Right lobe of liver (tissue), 6 donors: ENCODE measurements around the gene SPTBN2. TPM values are rescaled to one million over a fixed set of nuclear protein-coding genes. Genes with fewer than 3 reads are reported as not detected.

ENCODE experiments used
- ATAC-seq, 4 donors: fragments of 200-7000 bp; cut with Tn5 transposase; one replicate each; pipeline ENCODE4 v1.9.1; 2020; ENCODE audit warnings: mild to moderate bottlenecking in 4 of 4, moderate library complexity in 4 of 4
- DNase-seq, 3 donors: peaks; one replicate each; pipeline ENCODE4 v3.0.0-alpha.2; 2020
- H3K27ac ChIP-seq, 3 donors: fragments of 200-600 bp; one replicate each; pipeline ENCODE4 v1.8.0; 2022
- H3K27me3 ChIP-seq, 2 donors: fragments of 200-600 bp; one replicate each; pipeline ENCODE4 v1.8.0; 2022
- H3K36me3 ChIP-seq, 4 donors: fragments of 200-600 bp; sonication (generic) in 1 of 4; one replicate each; pipeline versions ENCODE4 v1.5.1 to v1.8.0; 2017 to 2022; ENCODE audit warnings: control low read depth in 1 of 4
- H3K4me1 ChIP-seq, 4 donors: fragments of 200-600 bp; sonication (generic) in 1 of 4; one replicate each; pipeline versions ENCODE4 v1.5.1 to v1.8.0; 2017 to 2022; ENCODE audit warnings: control low read depth in 1 of 4
- H3K4me3 ChIP-seq, 3 donors: fragments of 200-600 bp; one replicate each; pipeline ENCODE4 v1.8.0; 2022
- H3K9me3 ChIP-seq, 4 donors: fragments of 200-600 bp; sonication (generic) in 1 of 4; one replicate each; pipeline versions ENCODE4 v1.5.1 to v1.8.0; 2017 to 2022; ENCODE audit warnings: control low read depth in 1 of 4
- POLR2A ChIP-seq: fragments of 450-650 bp; IDR thresholded peaks from one replicate; pipeline ENCODE4 v1.6.1; 2017; ENCODE audit warnings: antibody characterized with exemption, mild to moderate bottlenecking
- WGBS: methylation state at CpG from one replicate; pipeline ENCODE4 v1.1.6; 2018; ENCODE audit warnings: low coverage, low lambda C conversion rate; ENCODE audit not compliant: insufficient coverage; ENCODE audit errors: missing lambda C conversion rate; 5-methylcytosine and 5-hydroxymethylcytosine counted together
- intact Hi-C, 2 donors: fragments of 100-400 bp; cut with DNase I; formaldehyde crosslinking; loops; one replicate each; pipeline versions ENCODE4 v1.11.2 to v1.14.1; 2022
- total RNA-seq, 6 experiments: library from RNA; depleted of rRNA in 2 of 6; stranded (reverse); fragments of >200 nt in 2 of 6; fragmentation: NEBNext Ultra II Directional in 3 of 6; extraction: Animal tissue kit (Norgen Biotek cat#: 25700) in 3 of 6; gene quantifications; one replicate each; pipeline versions ENCODE4 v1.1.0 to v1.2.4, GENCODE V29; 2016 to 2023
- TF ChIP-seq, protein P1 (sequence below), 4 donors: fragments of 200-600 bp in 3 of 4; fragments of 450-650 bp in 1 of 4; IDR thresholded peaks; one replicate each; pipeline versions ENCODE4 v1.5.1 to v1.8.0; 2016 to 2022; ENCODE audit warnings: antibody characterized with exemption in 4 of 4, mild to moderate bottlenecking in 2 of 4
- donor health status: DM: no; HTN: yes; CAD: no.
- donor health status: DM: no; HTN: no; CAD: no.
- donor health status: DM: no; HTN: no; CAD: no.
- donor health status: DM: no; HTN: yes; CAD: no.
- donor health status: DM: no; HTN: yes; CAD: no.

SPTBN2 gene
- total RNA-seq, 6 experiments from 2014 or later = 20.7 to 67.1 (median 50.7) TPM

DNA sequence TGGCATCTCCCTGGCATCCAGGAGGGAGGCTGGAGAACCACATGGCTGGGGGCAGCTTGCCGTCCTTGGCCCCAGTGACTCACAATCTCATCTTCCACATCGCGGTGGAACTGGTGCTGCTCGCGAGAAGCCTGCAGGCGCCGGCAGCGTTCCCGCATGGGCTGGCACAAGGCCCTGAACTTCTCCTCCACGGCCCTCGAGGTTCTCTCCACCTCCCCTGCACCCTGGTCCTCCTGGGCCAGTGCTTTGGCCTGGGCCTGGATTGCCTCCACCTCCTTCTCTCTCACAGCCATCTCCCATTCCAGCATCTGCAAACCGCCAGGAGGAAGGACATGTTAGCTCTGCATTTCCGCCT lies 35.0 kb downstream of the SPTBN2 start:
- no peak for ATAC-seq
- no peaks in the 10 kb centered on the region for H3K27me3 ChIP-seq
- H3K4me1 ChIP-seq = no peaks in the 10 kb centered on the region
- no peak overlapping the region for H3K27ac ChIP-seq
- peaks cover 0 to 53% (median 20%) of the 10 kb centered on the region in 4 donors for H3K36me3 ChIP-seq
- H3K9me3 ChIP-seq = no peaks in the 10 kb centered on the region
- no peak overlapping the region for H3K4me3 ChIP-seq
- no peak for DNase-seq
- intact Hi-C loops = loop anchor here (2.0 to 5.0 kb wide), 2 partner anchors 138 to 141 kb away; no protein-coding TSS in a partner anchor
- no peak for TF ChIP-seq POLR2A
- WGBS = 71% methylated on average over 7 of the region's 13 CpGs

DNA sequence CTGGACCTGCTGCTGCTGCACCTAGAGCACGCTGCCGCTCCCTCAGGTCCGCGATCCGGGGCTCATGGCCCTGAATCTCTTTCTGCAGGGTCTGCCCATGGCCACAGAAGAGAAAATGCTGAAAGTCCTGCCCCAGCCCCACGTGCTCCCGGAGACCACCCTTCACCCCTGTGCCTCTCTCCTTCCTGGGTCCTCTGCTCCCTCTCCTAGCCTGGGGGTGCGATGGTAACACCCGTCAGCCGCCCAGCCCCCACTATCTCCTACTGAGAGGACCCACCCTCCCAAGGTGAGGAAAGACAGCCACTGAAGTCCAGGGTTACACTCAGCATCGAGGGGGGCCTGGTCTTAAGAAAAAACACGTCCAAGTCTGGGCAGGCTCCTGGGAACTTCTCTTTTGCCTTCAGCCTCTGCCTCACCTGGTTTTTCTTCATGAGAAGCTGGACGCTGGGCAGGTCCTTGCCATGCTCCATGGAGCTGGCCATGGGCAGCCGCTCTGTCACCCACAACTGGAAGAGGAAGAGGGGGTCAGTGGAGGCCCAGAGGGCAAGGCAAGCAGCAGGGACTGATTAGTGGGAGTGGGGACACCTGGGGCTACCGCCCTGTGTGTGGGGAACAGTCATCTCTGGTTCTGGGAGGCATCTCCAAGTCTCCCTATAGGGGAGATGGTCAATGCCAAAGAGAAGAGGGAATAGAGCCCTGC lies 35.5 kb downstream of the SPTBN2 start:
- no peak for TF ChIP-seq POLR2A
- TF ChIP-seq, protein P1, sequence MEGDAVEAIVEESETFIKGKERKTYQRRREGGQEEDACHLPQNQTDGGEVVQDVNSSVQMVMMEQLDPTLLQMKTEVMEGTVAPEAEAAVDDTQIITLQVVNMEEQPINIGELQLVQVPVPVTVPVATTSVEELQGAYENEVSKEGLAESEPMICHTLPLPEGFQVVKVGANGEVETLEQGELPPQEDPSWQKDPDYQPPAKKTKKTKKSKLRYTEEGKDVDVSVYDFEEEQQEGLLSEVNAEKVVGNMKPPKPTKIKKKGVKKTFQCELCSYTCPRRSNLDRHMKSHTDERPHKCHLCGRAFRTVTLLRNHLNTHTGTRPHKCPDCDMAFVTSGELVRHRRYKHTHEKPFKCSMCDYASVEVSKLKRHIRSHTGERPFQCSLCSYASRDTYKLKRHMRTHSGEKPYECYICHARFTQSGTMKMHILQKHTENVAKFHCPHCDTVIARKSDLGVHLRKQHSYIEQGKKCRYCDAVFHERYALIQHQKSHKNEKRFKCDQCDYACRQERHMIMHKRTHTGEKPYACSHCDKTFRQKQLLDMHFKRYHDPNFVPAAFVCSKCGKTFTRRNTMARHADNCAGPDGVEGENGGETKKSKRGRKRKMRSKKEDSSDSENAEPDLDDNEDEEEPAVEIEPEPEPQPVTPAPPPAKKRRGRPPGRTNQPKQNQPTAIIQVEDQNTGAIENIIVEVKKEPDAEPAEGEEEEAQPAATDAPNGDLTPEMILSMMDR (IDR thresholded peaks at IDR 0.05) = no peak
- Histone ChIP-seq H3K36me3 (peaks cover 0 to 48% (median 18%) of the 10 kb centered on the region in 4 donors), H3K4me1 (no peaks in the 10 kb centered on the region), H3K27ac (no peak overlapping the region), H3K9me3 (no peaks in the 10 kb centered on the region), H3K27me3 (no peaks in the 10 kb centered on the region), H3K4me3 (no peak overlapping the region)
- intact Hi-C loops = loop anchor here (2.0 to 5.0 kb wide), 2 partner anchors 139 to 141 kb away; no protein-coding TSS in a partner anchor
- 89% methylated on average over 9 of the region's 15 CpGs for WGBS
- ATAC-seq = no peak
- DNase-seq = no peak

DNA sequence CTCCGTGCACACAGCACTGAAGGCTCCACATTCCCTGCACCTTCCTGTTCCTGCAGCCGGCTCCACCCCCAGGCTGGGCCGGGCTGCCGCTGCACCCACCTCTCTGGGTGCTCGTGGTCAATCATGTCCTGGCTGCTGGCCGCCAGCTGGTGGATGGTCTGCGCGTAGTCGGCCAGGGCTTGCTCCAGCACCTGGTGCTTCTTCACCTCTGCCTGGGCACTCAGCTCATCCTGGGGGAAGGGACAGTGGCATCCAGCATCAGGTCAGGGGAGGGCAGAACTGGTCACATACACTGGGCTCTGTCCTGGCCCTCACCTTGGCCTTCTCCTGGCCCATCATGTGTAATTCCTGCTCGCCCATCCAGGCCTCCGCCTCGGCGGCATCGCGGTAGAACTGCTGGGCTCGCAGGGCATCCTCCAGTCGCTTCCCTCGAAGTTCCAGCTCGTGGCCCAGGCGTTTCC lies 36.1 kb downstream of the SPTBN2 start:
- Histone ChIP-seq H3K4me3 (no peak overlapping the region), H3K27ac (no peak overlapping the region), H3K9me3 (no peaks in the 10 kb centered on the region), H3K27me3 (no peaks in the 10 kb centered on the region), H3K36me3 (peaks cover 0 to 48% (median 19%) of the 10 kb centered on the region in 4 donors), H3K4me1 (no peaks in the 10 kb centered on the region)
- TF ChIP-seq POLR2A = no peak
- TF ChIP-seq, protein P1 (IDR thresholded peaks at IDR 0.05) = no peak
- ATAC-seq = no peak
- no peak for DNase-seq
- intact Hi-C loops = loop anchor here in 1 of 2 donors (5.0 kb wide), 1 partner anchor 139 kb away; no protein-coding TSS in a partner anchor
- 90% methylated on average over 2 of the region's 20 CpGs for WGBS

DNA sequence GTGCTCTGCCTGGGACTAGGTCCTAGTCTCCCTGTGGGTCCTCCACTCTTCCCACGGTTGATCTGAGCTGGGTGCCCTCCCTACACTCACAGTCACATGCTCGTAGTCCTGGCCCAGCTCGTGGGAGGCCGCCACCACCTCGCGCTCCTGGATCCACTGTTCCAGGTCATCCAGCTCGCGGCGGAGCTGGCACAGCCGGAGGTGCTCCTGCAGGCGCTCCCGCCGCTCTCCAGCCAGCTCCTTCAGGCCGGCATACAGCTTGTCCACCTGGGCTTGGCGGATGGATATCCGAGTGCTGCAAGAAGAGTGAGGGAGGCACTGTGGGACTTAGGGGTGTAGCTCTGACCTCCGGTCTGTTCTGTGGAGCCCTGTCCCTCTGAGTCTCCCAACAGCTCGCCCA lies 36.6 kb downstream of the SPTBN2 start:
- 75% methylated on average over 11 of the region's 18 CpGs for WGBS
- DNase-seq = no peak
- Histone ChIP-seq H3K27ac (no peak overlapping the region), H3K4me3 (no peak overlapping the region), H3K27me3 (no peaks in the 10 kb centered on the region), H3K4me1 (no peaks in the 10 kb centered on the region), H3K36me3 (peaks cover 0 to 48% (median 20%) of the 10 kb centered on the region in 4 donors), H3K9me3 (no peaks in the 10 kb centered on the region)
- intact Hi-C loops = loop anchor here in 1 of 2 donors (5.0 kb wide), 1 partner anchor 140 kb away; no protein-coding TSS in a partner anchor
- no peak for ATAC-seq
- no peak for TF ChIP-seq POLR2A
- TF ChIP-seq, protein P1 (IDR thresholded peaks at IDR 0.05) = no peak

DNA sequence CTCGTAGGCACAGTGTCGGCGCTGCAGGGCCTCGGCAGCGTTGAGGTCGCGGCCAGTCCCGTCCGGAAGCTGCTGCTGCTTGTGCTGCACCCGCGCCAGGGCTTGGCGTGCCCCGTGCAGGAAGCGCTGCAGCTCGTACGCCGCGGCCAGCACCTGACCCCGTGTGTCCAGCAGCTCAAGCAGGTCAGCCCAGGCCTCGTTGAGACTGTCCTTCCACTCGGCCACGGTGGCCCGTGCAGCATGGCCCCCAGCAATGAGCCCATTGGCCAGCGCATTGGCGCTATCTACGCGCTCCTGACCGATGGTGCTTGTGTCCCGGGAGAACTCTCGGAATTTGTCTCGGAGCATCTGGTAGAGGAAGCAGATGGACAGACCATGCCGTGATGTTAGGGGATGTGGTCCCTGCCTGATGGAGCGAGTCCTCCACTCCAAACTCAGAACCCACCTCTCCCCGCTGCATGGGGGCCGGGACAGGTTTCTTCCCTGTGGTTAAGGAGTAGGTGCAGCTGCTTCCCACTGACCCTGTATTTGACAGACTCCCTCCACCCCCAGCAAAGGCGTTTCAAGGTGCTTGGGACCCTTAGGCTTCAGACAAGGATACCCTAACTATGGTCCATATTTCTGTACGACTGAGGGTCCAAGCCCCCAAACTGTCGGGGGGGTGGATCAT lies 37.6 kb downstream of the SPTBN2 start:
- no peaks in the 10 kb centered on the region for H3K4me1 ChIP-seq
- intact Hi-C loops = loop anchor here in 1 of 2 donors (5.0 kb wide), 1 partner anchor 141 kb away; no protein-coding TSS in a partner anchor
- H3K27ac ChIP-seq = no peak overlapping the region
- no peak for DNase-seq
- no peak overlapping the region for H3K4me3 ChIP-seq
- H3K27me3 ChIP-seq = no peaks in the 10 kb centered on the region
- TF ChIP-seq, protein P1 (IDR thresholded peaks at IDR 0.05) = no peak
- TF ChIP-seq POLR2A = no peak
- WGBS = 74% methylated on average over 9 of the region's 38 CpGs
- H3K36me3 ChIP-seq = peaks cover 0 to 58% (median 19%) of the 10 kb centered on the region in 4 donors
- no peak for ATAC-seq
- no peaks in the 10 kb centered on the region for H3K9me3 ChIP-seq
